ENCODE results near the gene ATP9B.

GRCh38 chr18:79299272-79299671 is 230.1 kb downstream of the ATP9B start:
- TF ChIP-seq CTCF (conservative IDR thresholded peaks at IDR 0.05 in 1 of 2, IDR thresholded peaks at IDR 0.05 in 1 of 2; ENCODE audit: extremely low read depth in 1 of 2, insufficient read depth in 1 of 2, low read depth in 1 of 2, low read length in 2 of 2) (no peak), EZH2 (IDR thresholded peaks at IDR 0.05; ENCODE audit: borderline replicate concordance, low read length) (no peak)
